Measurements from ENCODE around the gene CENPS. TPM values are rescaled to one million over a fixed set of nuclear protein-coding genes. Genes with fewer than 3 reads are reported as not detected.

CENPS gene
- total and polyA plus RNA-seq, 2 donors (not counting 1 experiment from before 2014, with no cell fraction given) = 3.1 to 10.9 TPM

DNA sequence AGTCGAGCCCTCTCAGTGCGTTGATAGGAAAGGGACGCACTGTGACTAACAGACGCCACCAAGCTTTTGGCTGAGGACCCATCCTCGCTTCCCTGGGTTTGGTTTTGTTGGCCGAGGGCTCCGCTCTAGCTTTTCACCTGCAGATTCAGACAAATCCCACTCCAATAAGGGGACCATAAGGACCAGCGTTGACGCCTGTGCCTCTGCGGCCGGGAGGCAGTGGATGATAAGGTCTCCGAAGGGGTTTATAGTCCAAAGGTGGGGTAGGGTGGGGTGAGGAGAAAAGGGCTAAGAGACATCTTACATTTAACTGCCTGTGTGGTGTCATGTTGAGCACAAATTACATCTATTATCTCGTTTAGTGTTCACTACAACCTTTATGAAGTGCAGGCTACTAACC is 45.3 kb downstream of the CENPS start:
- Mint-ChIP-seq H3K9me3 (ENCODE audit: insufficient read depth) (no peaks in the 10 kb centered on the region), H3K4me1 (peaks cover 51% of the 10 kb centered on the region), H3K27me3 (no peaks in the 10 kb centered on the region), H3K4me3 (peak overlapping the region; percentile 92), H3K27ac (peak overlapping the region; percentile 89)
- H3K4me2 ChIP-seq (replicated peaks; ENCODE audit: low read depth, low read length, poor library complexity, severe bottlenecking) = peak overlapping the region; percentile 89
- WGBS (ENCODE audit: insufficient coverage) = 1% methylated on average over 7 of the region's 13 CpGs
- peaks cover 34 to 44% of the 10 kb centered on the region in 2 donors for H3K4me1 ChIP-seq (ENCODE audit: control insufficient read depth in 2 of 2, insufficient read depth in 2 of 2, low read length in 2 of 2)
- intact Hi-C loops (cut with micrococcal nuclease) = loop anchor here (2.0 to 10.0 kb wide), 3 partner anchors 265 to 1329 kb away; partner anchors contain the start of genes CLCN6, CTNNBIP1, KIF1B and MTHFR
- H3K36me3 ChIP-seq (replicated peaks in 1 of 2; ENCODE audit: control extremely low read depth in 1 of 2, control insufficient read depth in 1 of 2, extremely low read depth in 1 of 2, insufficient read depth in 2 of 2, low read length in 1 of 2) = no peaks in the 10 kb centered on the region
- peak overlapping the region; percentile 73 for H3K9ac ChIP-seq (ENCODE audit: low read length)
- ATAC-seq (ENCODE audit: low read depth) (no peak), DNase-seq (no peak)
- TF ChIP-seq, protein P1, sequence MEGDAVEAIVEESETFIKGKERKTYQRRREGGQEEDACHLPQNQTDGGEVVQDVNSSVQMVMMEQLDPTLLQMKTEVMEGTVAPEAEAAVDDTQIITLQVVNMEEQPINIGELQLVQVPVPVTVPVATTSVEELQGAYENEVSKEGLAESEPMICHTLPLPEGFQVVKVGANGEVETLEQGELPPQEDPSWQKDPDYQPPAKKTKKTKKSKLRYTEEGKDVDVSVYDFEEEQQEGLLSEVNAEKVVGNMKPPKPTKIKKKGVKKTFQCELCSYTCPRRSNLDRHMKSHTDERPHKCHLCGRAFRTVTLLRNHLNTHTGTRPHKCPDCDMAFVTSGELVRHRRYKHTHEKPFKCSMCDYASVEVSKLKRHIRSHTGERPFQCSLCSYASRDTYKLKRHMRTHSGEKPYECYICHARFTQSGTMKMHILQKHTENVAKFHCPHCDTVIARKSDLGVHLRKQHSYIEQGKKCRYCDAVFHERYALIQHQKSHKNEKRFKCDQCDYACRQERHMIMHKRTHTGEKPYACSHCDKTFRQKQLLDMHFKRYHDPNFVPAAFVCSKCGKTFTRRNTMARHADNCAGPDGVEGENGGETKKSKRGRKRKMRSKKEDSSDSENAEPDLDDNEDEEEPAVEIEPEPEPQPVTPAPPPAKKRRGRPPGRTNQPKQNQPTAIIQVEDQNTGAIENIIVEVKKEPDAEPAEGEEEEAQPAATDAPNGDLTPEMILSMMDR (IDR thresholded peaks at IDR 0.05) = no peak
- TF ChIP-seq EZH2 (IDR thresholded peaks at IDR 0.05; ENCODE audit: borderline replicate concordance, insufficient read depth, low read depth, low read length, poor library complexity, severe bottlenecking) = no peak
- CTCF ChIA-PET = interaction anchor here (1.0 to 1.3 kb wide), 3 partner anchors 18 to 265 kb away, joined by 3 to 5 read pairs (median 4); partner anchors contain the start of gene KIF1B
- peaks cover 0 to 7% (median 0%) of the 10 kb centered on the region in 3 donors for H3K9me3 ChIP-seq (ENCODE audit: control extremely low read depth in 1 of 3, control insufficient read depth in 2 of 3, insufficient read depth in 1 of 3, low read length in 2 of 3)
- H2AFZ ChIP-seq (ENCODE audit: insufficient read depth, low read depth, low read length, poor library complexity, severe bottlenecking) = peak overlapping the region; percentile 76
- peak overlapping the region; percentile 37 to 86 (median 70) for H3K4me3 ChIP-seq (ENCODE audit: control extremely low read depth in 1 of 5, extremely low read depth in 1 of 5, insufficient read depth in 1 of 5, low read depth in 2 of 5, low read length in 4 of 5)
- H4K20me1 ChIP-seq (ENCODE audit: control insufficient read depth, insufficient read depth, low read length, poor library complexity, severe bottlenecking) = no peaks in the 10 kb centered on the region
- POLR2A ChIA-PET = interaction anchor here (1.0 kb wide), 1 partner anchor 45 kb away, joined by 5 read pairs; the partner anchor contains the start of gene CENPS
- peaks cover 58% of the 10 kb centered on the region for H3K79me2 ChIP-seq (ENCODE audit: control insufficient read depth, insufficient read depth, low read length)
- no peaks in the 10 kb centered on the region for H3K27me3 ChIP-seq (replicated peaks in 1 of 4; ENCODE audit: control extremely low read depth in 1 of 4, control insufficient read depth in 3 of 4, insufficient read depth in 4 of 4, low read length in 3 of 4)
- H3K27ac ChIP-seq (ENCODE audit: low read length in 2 of 2) = peak overlapping the region; percentile 69 to 72

DNA sequence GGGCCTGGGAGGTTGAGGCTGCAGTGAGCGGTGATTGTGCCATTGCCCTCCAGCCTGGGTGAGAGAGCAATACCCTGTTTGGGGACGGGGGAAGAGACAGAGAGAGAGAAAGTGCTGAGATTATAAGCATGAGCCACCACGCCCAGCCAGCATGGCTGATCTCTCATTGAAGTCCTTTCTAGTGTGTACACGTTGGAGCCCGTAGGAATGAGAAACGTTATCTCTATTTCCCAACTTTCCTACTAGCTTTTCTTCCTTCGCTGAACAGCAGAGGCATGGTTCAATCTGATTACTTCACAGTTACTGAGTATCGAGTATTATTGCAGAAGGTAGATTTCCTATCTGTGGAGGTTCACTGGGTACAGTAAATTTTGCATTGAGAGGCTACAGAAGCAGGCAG is 49.1 kb downstream of the CENPS start:
- ATAC-seq (ENCODE audit: low read depth) (no peak), DNase-seq (no peak)
- ChIA-PET POLR2A (no interaction called here), CTCF (interaction anchor here (1.6 to 3.8 kb wide), 2 partner anchors 11 to 15 kb away, joined by 3 to 20 read pairs; no protein-coding TSS in a partner anchor)
- H3K27ac Mint-ChIP-seq = no peak overlapping the region
- no peaks in the 10 kb centered on the region for H4K20me1 ChIP-seq (ENCODE audit: control insufficient read depth, insufficient read depth, low read length, poor library complexity, severe bottlenecking)
- H3K36me3 ChIP-seq (replicated peaks in 1 of 2; ENCODE audit: control extremely low read depth in 1 of 2, control insufficient read depth in 1 of 2, extremely low read depth in 1 of 2, insufficient read depth in 2 of 2, low read length in 1 of 2) = no peaks in the 10 kb centered on the region
- no peaks in the 10 kb centered on the region for H3K27me3 ChIP-seq (replicated peaks in 1 of 4; ENCODE audit: control extremely low read depth in 1 of 4, control insufficient read depth in 3 of 4, insufficient read depth in 4 of 4, low read length in 3 of 4)
- H3K27ac ChIP-seq (ENCODE audit: low read length in 2 of 2) = no peak overlapping the region
- peaks cover 80% of the 10 kb centered on the region for H3K79me2 ChIP-seq (ENCODE audit: control insufficient read depth, insufficient read depth, low read length)
- WGBS (ENCODE audit: insufficient coverage) = 81% methylated on average over 6 of the region's 8 CpGs
- H3K9me3 ChIP-seq (ENCODE audit: control extremely low read depth in 1 of 3, control insufficient read depth in 2 of 3, insufficient read depth in 1 of 3, low read length in 2 of 3) = peaks cover 0 to 4% (median 0%) of the 10 kb centered on the region in 3 donors
- peaks cover 25% of the 10 kb centered on the region for H3K4me1 Mint-ChIP-seq
- H2AFZ ChIP-seq (ENCODE audit: insufficient read depth, low read depth, low read length, poor library complexity, severe bottlenecking) = no peak overlapping the region
- H3K4me1 ChIP-seq (ENCODE audit: control insufficient read depth in 2 of 2, insufficient read depth in 2 of 2, low read length in 2 of 2) = peaks cover 13 to 17% of the 10 kb centered on the region in 2 donors
- no peaks in the 10 kb centered on the region for H3K27me3 Mint-ChIP-seq
- no peak overlapping the region for H3K4me2 ChIP-seq (replicated peaks; ENCODE audit: low read depth, low read length, poor library complexity, severe bottlenecking)
- TF ChIP-seq, protein P1 (IDR thresholded peaks at IDR 0.05) = no peak
- no peak for TF ChIP-seq EZH2 (IDR thresholded peaks at IDR 0.05; ENCODE audit: borderline replicate concordance, insufficient read depth, low read depth, low read length, poor library complexity, severe bottlenecking)
- H3K4me3 Mint-ChIP-seq = no peak overlapping the region
- no peak overlapping the region for H3K9ac ChIP-seq (ENCODE audit: low read length)
- H3K9me3 Mint-ChIP-seq (ENCODE audit: insufficient read depth) = no peaks in the 10 kb centered on the region
- no peak overlapping the region for H3K4me3 ChIP-seq (ENCODE audit: control extremely low read depth in 1 of 5, extremely low read depth in 1 of 5, insufficient read depth in 1 of 5, low read depth in 2 of 5, low read length in 4 of 5)
- intact Hi-C loops (cut with micrococcal nuclease) = loop anchor here (10.0 kb wide), 1 partner anchor 1326 kb away; the partner anchor contains the start of genes CLCN6 and MTHFR

Data from B cell (primary cell).